Measurements from ENCODE around the gene NRROS.

Gene NRROS

DNA sequence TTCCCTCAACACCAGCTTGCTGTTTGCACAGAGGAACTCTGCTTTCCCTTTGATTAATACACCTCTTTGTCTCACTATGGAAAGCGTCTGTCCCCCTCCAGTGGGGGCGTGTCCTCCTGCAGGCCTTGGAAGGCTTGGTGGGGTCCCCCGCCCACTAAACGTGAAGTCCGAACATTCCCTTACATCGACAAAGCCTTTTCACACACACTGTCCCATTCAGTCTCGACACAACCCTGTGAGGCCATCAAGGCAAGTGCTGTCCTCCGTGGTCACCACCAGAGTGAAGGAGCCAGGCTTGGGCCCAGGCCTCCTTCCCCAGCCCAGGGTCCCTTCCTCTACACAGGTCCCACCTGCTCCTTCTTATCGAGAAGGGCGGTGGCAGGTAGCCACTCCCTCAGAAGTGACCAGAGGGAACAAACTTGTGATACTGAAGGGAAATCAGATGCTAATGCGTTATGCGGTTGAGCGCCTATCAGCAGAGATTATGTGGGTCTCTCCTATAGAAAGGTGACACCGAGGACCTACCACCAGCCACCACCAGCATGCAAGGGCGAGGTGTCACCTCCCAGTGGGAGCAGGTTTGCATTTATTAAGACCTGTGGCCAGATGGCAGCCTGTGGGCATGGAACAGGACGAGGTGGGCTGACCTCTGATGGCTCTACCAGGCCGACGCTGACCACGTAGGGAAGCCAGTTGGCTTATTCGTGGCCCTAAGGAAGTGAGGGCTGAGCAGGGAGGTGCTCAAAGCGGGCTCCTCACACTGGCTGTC is 6.6 kb downstream of the NRROS start:
- H3F3A ChIP-seq (ENCODE audit: insufficient read depth) = no peaks in the 10 kb centered on the region
- no peak overlapping the region for H3K4me2 ChIP-seq (ENCODE audit: low read depth, low read length, poor library complexity, severe bottlenecking)
- no peak overlapping the region for H2AFZ ChIP-seq (ENCODE audit: low read depth, low read length, severe bottlenecking)
- H3K4me3 ChIP-seq (ENCODE audit: insufficient read depth, low read length, poor library complexity, severe bottlenecking) = no peak overlapping the region
- H3K27ac ChIP-seq (ENCODE audit: low read depth, low read length) = no peak overlapping the region
- no peaks in the 10 kb centered on the region for H3K9me2 ChIP-seq (replicated peaks; ENCODE audit: insufficient read depth, low read length)
- H3K27me3 ChIP-seq (ENCODE audit: low read length) = no peaks in the 10 kb centered on the region
- no peaks in the 10 kb centered on the region for H3K9me3 ChIP-seq (ENCODE audit: insufficient read depth, low read length)
- H3K79me2 ChIP-seq (ENCODE audit: insufficient read depth, low read length) = no peaks in the 10 kb centered on the region
- H3K9ac ChIP-seq (ENCODE audit: low read length) = no peak overlapping the region
- no peaks in the 10 kb centered on the region for H3K36me3 ChIP-seq (ENCODE audit: low read length)
- no peaks in the 10 kb centered on the region for H4K20me1 ChIP-seq (ENCODE audit: low read depth, low read length)
- TF ChIP-seq EZH2phosphoT487 (conservative IDR thresholded peaks at IDR 0.05; ENCODE audit: low read length) = no peak
- TF ChIP-seq, protein P1, sequence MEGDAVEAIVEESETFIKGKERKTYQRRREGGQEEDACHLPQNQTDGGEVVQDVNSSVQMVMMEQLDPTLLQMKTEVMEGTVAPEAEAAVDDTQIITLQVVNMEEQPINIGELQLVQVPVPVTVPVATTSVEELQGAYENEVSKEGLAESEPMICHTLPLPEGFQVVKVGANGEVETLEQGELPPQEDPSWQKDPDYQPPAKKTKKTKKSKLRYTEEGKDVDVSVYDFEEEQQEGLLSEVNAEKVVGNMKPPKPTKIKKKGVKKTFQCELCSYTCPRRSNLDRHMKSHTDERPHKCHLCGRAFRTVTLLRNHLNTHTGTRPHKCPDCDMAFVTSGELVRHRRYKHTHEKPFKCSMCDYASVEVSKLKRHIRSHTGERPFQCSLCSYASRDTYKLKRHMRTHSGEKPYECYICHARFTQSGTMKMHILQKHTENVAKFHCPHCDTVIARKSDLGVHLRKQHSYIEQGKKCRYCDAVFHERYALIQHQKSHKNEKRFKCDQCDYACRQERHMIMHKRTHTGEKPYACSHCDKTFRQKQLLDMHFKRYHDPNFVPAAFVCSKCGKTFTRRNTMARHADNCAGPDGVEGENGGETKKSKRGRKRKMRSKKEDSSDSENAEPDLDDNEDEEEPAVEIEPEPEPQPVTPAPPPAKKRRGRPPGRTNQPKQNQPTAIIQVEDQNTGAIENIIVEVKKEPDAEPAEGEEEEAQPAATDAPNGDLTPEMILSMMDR (IDR thresholded peaks at IDR 0.05; ENCODE audit: insufficient read depth, low read length, poor library complexity, severe bottlenecking) = no peak

DNA sequence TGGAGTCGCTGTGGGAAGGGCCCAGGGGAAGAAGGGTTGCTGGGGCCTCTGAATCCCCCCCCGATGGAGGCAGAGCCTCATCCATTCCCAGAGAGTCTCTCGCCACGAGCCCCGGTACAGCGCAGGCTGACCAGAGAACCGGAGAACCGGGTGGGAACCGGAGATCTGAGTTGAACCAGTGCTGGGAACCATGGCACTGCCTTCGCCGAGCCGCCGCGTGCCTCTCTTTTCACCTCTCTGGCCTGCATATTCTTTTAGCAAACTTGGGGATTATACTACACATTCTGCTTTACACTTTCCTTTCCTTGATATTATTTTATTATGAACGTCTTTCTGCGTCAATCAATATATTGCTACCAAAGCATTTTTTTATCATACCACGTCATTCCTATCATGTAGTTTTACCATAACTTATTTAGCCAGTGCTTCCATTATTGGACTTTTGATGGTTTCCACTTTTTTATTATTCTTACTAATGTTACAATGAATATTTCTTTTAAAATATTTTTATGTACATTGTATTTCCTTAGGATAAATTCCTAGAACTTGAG is 7.2 kb downstream of the NRROS start:
- no peak overlapping the region for H3K4me2 ChIP-seq (ENCODE audit: low read depth, low read length, poor library complexity, severe bottlenecking)
- TF ChIP-seq EZH2phosphoT487 (conservative IDR thresholded peaks at IDR 0.05; ENCODE audit: low read length) = no peak
- TF ChIP-seq, protein P1 (IDR thresholded peaks at IDR 0.05; ENCODE audit: insufficient read depth, low read length, poor library complexity, severe bottlenecking) = no peak
- H3K27me3 ChIP-seq (ENCODE audit: low read length) = no peaks in the 10 kb centered on the region
- no peaks in the 10 kb centered on the region for H3K9me2 ChIP-seq (replicated peaks; ENCODE audit: insufficient read depth, low read length)
- no peak overlapping the region for H3K27ac ChIP-seq (ENCODE audit: low read depth, low read length)
- no peaks in the 10 kb centered on the region for H3F3A ChIP-seq (ENCODE audit: insufficient read depth)
- no peak overlapping the region for H2AFZ ChIP-seq (ENCODE audit: low read depth, low read length, severe bottlenecking)
- H3K79me2 ChIP-seq (ENCODE audit: insufficient read depth, low read length) = no peaks in the 10 kb centered on the region
- H3K36me3 ChIP-seq (ENCODE audit: low read length) = no peaks in the 10 kb centered on the region
- H3K9ac ChIP-seq (ENCODE audit: low read length) = no peak overlapping the region
- no peak overlapping the region for H3K4me3 ChIP-seq (ENCODE audit: insufficient read depth, low read length, poor library complexity, severe bottlenecking)
- no peaks in the 10 kb centered on the region for H4K20me1 ChIP-seq (ENCODE audit: low read depth, low read length)
- no peaks in the 10 kb centered on the region for H3K9me3 ChIP-seq (ENCODE audit: insufficient read depth, low read length)

DNA sequence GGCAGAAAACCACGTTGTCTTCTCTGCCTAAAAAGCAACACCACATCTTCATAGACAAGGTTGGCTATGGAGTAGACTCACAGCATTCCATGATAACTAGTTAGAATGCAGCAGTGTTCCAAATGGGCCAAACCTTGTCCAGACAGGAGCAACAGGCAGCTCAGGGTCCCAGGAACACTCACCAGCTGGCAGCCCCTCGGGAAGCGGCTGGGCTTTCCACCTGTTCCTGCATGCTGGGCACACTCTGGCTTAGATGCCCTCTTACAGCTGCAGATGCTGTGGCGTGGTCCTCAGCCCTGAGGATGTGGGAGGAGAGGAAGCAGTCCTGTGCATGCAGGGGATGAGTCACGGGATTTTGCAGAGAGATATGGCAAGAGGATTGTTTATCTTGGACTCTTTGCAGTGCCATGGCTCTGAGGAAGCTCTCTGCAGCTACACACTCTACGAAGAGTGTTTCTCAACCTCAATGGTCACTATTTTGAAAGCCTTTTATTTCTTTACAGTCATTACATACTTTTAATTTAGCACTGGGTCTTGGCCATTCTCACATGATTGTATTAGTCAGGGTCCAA is 11.3 kb downstream of the NRROS start:
- no peaks in the 10 kb centered on the region for H3F3A ChIP-seq (ENCODE audit: insufficient read depth)
- no peak overlapping the region for H3K4me2 ChIP-seq (ENCODE audit: low read depth, low read length, poor library complexity, severe bottlenecking)
- no peak overlapping the region for H3K27ac ChIP-seq (ENCODE audit: low read depth, low read length)
- H3K36me3 ChIP-seq (ENCODE audit: low read length) = no peaks in the 10 kb centered on the region
- H2AFZ ChIP-seq (ENCODE audit: low read depth, low read length, severe bottlenecking) = no peak overlapping the region
- H3K27me3 ChIP-seq (ENCODE audit: low read length) = no peaks in the 10 kb centered on the region
- H3K4me3 ChIP-seq (ENCODE audit: insufficient read depth, low read length, poor library complexity, severe bottlenecking) = no peak overlapping the region
- H3K9me2 ChIP-seq (replicated peaks; ENCODE audit: insufficient read depth, low read length) = no peaks in the 10 kb centered on the region
- no peaks in the 10 kb centered on the region for H3K9me3 ChIP-seq (ENCODE audit: insufficient read depth, low read length)
- TF ChIP-seq EZH2phosphoT487 (conservative IDR thresholded peaks at IDR 0.05; ENCODE audit: low read length) = no peak
- TF ChIP-seq, protein P1 (IDR thresholded peaks at IDR 0.05; ENCODE audit: insufficient read depth, low read length, poor library complexity, severe bottlenecking) = no peak
- no peak overlapping the region for H3K9ac ChIP-seq (ENCODE audit: low read length)
- no peaks in the 10 kb centered on the region for H4K20me1 ChIP-seq (ENCODE audit: low read depth, low read length)
- H3K79me2 ChIP-seq (ENCODE audit: insufficient read depth, low read length) = no peaks in the 10 kb centered on the region

Measured in SU-DHL-6 (cell line).